Erythroblast (primary cell): ENCODE measurements around the gene PSIP1.

ENCODE experiments used
- GATA1 ChIP-seq: IDR thresholded peaks from 2 replicates; pipeline ENCODE4 v1.6.1; 2011; ENCODE audit warnings: low read depth, mild to moderate bottlenecking, control low read depth, low read length, moderate library complexity
- POLR2A ChIP-seq: IDR thresholded peaks from 2 replicates; pipeline ENCODE4 v1.6.1; 2011; ENCODE audit warnings: mild to moderate bottlenecking, low read length

GRCh38 chr9:15501803-15502202, 9.0 kb downstream of the PSIP1 start:
- no peak for TF ChIP-seq POLR2A
- TF ChIP-seq GATA1 = no peak
